GM12874 (cell line): ENCODE measurements around the gene VSIG1.

Experiments
- CTCF ChIP-seq: IDR thresholded peaks from 2 replicates; pipeline ENCODE4 v1.5.1; 2011; ENCODE audit warnings: low read depth, mild to moderate bottlenecking, control low read depth, low read length, moderate library complexity; ENCODE audit not compliant: insufficient read depth

VSIG1 gene

DNA sequence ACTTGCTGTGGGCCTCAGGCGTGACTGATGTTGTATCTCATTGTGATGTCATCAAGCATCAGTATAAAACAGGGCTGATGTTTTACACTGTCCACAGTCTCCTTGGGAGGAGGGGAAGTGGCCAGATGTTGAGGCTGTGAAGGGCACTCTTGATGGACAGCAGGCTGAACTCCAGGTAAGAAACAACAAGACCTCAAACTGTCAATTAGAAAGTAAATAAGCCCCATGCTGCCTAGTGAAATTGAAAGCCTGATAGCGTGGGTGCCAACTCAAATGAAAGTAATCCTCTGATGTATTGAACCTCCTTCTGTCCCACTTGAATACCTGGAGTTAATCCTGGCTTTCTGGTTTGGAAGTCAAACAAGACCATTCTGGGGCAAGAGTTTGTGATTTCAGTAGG, 19.7 kb downstream of the VSIG1 start:
- TF ChIP-seq CTCF, result no peak

DNA sequence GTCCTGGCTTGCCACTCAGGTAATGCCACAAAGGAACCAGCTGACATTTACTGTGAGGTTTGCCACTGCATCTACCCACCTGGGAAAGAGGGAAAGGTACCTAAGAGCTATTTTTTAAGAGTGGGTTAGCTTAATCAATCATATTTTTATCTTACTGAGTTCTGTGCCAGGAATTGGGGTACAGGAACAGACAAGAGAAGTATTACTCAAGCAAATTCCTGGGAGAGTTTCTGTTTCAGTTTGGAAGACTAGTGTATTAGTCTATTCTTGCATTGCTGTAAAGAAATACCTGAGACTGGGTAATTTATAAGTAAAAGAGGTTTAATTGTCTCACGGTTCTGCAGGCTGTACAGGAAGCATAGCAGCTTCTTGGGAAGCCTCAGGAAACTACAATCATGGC, 23.3 kb downstream of the VSIG1 start:
- TF ChIP-seq CTCF, result no peak

GRCh38 chrX:108070891-108071290, 26.0 kb downstream of the VSIG1 start:
- TF ChIP-seq CTCF, result no peak

DNA sequence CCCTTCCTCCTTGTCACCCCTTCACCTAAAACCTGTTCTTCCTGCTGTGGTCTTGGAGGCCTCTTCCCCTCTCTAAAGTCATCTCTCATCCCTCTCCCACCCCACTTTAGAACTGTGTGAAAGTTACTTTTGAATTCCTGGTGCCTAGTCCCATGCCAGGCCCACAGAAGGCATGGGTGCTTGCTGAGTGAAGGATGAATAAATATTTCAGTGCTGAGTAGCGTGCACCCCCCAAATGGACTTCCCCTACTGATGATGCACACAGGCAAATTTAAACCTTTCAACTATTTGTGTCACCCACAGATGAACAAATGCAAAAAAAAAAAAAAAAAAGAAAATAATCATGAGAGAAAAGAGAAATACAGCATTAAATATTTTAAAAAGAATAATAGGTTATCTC, 26.7 kb downstream of the VSIG1 start:
- TF ChIP-seq CTCF, result no peak

GRCh38 chrX:108072746-108073145, 27.9 kb downstream of the VSIG1 start:
- no peak for TF ChIP-seq CTCF

DNA sequence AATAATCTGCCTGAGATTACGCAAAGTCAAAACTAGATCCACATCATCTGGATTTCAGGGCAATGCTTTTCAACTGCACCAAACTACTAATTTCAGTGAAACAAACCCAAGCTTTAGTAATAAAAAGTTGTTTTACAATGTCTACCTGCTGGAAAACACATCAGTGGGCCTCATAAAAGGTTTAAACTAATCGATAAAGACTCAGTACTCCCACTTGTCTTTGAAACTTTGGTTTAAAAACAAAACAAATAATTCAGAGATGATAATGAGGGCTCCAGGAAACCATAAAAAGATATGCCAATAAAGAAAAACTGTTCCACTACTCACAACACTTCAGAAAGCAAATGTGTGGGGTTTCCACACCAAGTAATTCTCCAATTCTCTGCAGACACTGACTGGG, 36.2 kb downstream of the VSIG1 start:
- TF ChIP-seq CTCF, result no peak

- no peak for TF ChIP-seq CTCF
Observed at GRCh38 chrX:108087792-108088191, 42.9 kb downstream of the VSIG1 start.

DNA sequence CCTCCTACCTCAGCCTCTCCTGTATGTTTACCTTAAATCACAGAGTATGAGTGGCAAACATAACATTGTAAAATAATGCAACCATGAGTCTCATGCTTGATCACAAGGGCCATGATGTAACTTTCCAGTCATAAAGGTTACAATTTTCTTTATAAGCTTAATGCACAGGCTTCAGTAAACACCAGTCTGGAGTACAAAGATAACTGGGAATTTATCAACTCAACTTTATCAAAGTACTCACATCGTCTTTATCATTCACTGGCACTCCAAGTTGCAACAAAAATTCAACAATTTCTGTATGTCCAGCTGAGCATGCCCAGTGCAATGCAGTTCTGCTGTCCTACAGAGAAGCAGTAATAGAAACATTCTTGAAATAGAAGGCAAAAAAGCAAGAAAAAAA, 43.6 kb downstream of the VSIG1 start:
- TF ChIP-seq CTCF, result no peak
